ENCODE data around the gene NEDD4L.

- TF ChIP-seq CTCF (IDR thresholded peaks at IDR 0.05; ENCODE audit: insufficient read depth, low read length, poor library complexity, severe bottlenecking), result no peak
- TF ChIP-seq EZH2phosphoT487 (conservative IDR thresholded peaks at IDR 0.05; ENCODE audit: low read length), result no peak
Measured at GRCh38 chr18:58239879-58240278, 195.9 kb downstream of the NEDD4L start.
